AG09309 (cell line): ENCODE measurements around the gene PCARE.
A peak's percentile ranks its signal among the peaks of the same experiment; 100 is the strongest.

ENCODE experiments used
- DNase-seq: peaks from one replicate; pipeline ENCODE4 v3.0.0-alpha.2; 2010; ENCODE audit warnings: low read depth
- H3K4me3 ChIP-seq: 2 replicates; pipeline ENCODE4 v1.5.1; 2011; ENCODE audit warnings: mild to moderate bottlenecking, low read depth, low read length, moderate library complexity; ENCODE audit not compliant: control insufficient read depth
- TF ChIP-seq, protein P1 (sequence below): IDR thresholded peaks from 2 replicates; pipeline ENCODE4 v1.5.1; 2011; ENCODE audit warnings: mild to moderate bottlenecking, low read depth, low read length, inconsistent platforms; ENCODE audit not compliant: insufficient read depth, control insufficient read depth; ENCODE audit errors: missing control alignments

The PCARE gene

DNA sequence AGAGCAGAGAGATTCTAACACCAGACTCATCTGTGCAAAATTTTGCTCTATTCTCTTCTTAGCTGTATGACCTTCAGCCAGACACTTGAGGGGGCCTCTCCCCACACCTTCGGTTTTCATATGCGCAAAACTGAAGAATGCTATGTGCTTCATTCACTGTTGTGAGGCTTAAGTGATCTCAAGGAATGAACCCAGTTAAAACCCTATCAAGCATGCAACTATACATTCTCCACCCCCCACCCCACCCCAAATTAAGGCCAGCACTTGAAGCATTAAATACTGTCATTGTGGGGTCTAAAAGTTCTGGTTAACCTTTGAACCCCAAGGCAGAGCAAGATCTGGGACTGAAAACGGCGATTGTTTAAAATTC is 10.0 kb downstream of the PCARE start:
- no peak overlapping the region for H3K4me3 ChIP-seq
- DNase-seq: no peak
- TF ChIP-seq, protein P1, sequence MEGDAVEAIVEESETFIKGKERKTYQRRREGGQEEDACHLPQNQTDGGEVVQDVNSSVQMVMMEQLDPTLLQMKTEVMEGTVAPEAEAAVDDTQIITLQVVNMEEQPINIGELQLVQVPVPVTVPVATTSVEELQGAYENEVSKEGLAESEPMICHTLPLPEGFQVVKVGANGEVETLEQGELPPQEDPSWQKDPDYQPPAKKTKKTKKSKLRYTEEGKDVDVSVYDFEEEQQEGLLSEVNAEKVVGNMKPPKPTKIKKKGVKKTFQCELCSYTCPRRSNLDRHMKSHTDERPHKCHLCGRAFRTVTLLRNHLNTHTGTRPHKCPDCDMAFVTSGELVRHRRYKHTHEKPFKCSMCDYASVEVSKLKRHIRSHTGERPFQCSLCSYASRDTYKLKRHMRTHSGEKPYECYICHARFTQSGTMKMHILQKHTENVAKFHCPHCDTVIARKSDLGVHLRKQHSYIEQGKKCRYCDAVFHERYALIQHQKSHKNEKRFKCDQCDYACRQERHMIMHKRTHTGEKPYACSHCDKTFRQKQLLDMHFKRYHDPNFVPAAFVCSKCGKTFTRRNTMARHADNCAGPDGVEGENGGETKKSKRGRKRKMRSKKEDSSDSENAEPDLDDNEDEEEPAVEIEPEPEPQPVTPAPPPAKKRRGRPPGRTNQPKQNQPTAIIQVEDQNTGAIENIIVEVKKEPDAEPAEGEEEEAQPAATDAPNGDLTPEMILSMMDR: no peak

GRCh38 chr2:29063646-29064345 is 10.5 kb downstream of the PCARE start:
- peak; percentile 46 for DNase-seq
- H3K4me3 ChIP-seq: no peak overlapping the region
- TF ChIP-seq, protein P1: no peak

DNA sequence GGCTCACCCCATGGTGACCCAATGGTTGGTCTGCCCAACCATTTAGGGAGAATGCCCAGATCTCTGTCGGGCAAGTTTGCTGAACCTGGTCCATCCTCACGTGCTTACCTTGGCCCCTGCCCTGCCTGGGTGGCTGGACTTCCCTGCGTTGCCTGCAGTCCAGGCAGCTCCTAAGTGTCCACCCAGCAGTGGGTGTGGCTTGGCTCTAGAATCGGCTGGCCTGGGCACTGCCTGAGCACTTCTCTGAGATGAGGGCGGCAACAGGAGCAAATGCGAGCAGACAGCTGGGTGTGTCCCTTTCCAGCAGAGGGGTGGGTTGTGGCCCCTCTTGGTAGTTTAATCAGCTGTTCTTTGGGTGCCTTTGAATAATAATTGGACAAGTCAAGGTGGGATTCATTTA is 11.3 kb downstream of the PCARE start:
- TF ChIP-seq, protein P1: no peak
- no peak overlapping the region for H3K4me3 ChIP-seq
- no peak for DNase-seq

GRCh38 chr2:29062371-29062770 is 12.0 kb downstream of the PCARE start:
- H3K4me3 ChIP-seq: no peak overlapping the region
- no peak for DNase-seq
- TF ChIP-seq, protein P1: no peak

DNA sequence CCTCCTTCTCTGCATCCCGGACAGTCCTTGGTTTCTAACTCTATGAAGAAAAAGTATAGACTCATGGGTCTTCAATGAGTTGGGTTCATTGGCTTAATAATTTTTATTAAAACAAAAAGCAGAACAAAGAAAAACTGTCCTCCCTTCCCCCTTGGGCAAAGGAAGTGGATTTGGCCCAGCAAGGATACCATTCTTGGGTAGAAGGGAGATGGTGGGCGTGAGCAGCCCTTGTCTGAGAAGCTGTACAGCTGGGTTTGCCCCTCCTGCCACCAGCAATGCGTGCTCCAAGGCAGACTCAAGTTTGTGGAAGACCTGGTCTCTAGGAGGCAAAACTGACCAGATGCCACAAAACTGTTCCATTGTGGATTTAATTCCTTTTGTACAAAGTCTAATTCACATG is 12.7 kb downstream of the PCARE start:
- no peak overlapping the region for H3K4me3 ChIP-seq
- TF ChIP-seq, protein P1: no peak
- no peak for DNase-seq

DNA sequence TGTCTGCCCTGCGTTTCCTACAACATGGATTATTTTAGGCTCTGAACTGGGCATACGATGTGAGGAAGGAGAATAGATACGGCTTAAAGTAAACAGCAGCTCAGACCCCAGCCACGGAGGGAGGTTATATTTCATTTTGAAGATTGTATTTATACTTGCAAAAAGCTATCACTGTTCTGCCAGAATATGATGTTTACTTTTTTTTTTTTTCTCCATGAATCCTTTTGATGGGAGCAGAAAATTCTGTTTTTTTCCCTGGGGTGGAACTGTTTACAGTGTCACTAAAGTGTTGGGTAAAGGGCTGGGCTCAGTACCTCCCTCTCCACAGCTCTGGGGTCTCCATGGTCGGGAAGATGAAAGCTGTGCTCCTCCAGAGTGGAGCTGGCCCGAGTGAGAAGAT is 13.1 kb downstream of the PCARE start:
- H3K4me3 ChIP-seq: no peak overlapping the region
- DNase-seq: no peak
- TF ChIP-seq, protein P1: no peak
